DMS53 treated with DMSO at 0.1 percent for 48 hours (cell line): ENCODE data around the gene MBD3L1.

Experiments
- DNase-seq: peaks from one replicate; lab custom pipeline; 2025; ENCODE audit not compliant: unreplicated experiment; lab: John Stamatoyannopoulos, UW

MBD3L1 gene

GRCh38 chr19:8880868-8881488 lies 48.8 kb downstream of the MBD3L1 start:
- DNase-seq, result no peak

GRCh38 chr19:8881512-8881911 lies 49.3 kb downstream of the MBD3L1 start:
- no peak for DNase-seq

- DNase-seq, result no peak
These were observed 52.2 kb downstream of the MBD3L1 start for GRCh38 chr19:8884416-8884815.

- DNase-seq, result no peak
These were observed 55.2 kb downstream of the MBD3L1 start for GRCh38 chr19:8887364-8887763.

GRCh38 chr19:8890260-8890659 lies 58.1 kb downstream of the MBD3L1 start:
- DNase-seq, result no peak
